SW 1271 (cell line): ENCODE results near the gene TNFSF13B.

Experiments used
- DNase-seq, 2 experiments: peaks; one replicate each; lab custom pipeline; 2025; lab: John Stamatoyannopoulos, UW

The TNFSF13B gene

DNA sequence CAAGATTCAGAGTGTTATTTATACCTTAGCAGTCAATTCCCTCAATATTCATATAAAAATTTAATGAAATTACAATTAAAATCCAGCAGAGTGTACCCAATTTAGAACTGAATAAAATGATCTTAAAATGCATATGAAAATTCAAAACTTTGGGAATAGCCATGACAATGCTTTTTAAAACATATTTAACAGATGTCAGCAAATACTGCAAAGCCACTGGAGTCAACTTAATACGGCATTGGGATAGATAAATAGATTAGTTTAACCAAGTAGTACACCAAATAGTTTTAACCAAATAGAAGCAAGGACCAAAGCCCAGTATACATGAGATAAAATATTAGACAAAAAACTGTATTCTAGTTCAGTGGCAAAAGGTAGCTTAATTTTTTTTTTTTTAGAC, 79.8 kb downstream of the TNFSF13B start:
- no peak for DNase-seq

DNA sequence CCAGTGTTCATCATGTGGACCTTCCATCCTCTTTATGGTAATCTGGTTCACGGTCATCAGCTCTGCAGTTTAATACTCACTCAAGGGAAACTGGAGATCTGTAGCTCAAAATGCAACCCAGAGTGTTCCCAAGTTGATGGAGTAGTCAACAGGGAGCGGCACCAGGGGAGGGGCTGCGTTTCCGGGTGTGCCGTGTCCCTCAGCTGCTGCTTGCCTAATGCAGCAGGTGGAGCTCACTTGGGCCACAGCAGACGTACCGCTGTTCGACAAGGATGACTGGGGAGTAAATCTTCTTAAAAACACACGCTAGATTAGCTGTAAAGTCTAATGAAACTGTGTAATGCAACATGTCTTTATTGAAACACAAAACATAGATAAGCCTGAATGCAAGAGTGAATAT, 81.1 kb downstream of the TNFSF13B start:
- no peak for DNase-seq

DNA sequence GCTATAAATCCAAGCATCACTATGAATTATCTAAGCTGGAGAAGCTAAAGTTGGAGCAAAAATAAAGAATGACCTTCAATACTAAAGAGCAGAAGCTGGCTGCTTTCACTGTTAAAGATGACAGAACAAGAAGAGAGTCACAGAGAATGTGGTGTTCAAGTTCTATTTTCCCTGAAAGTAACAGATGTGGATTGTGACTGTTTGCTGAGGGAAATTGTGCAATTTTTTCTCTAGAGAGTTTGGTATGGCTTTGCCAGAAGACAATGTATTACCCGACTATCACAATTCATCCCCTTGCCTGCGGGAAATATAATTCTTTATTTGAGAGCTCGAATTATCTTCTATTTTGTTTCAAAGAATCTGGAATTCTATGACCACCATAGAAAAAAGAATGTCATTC, 83.1 kb downstream of the TNFSF13B start:
- no peak for DNase-seq

DNA sequence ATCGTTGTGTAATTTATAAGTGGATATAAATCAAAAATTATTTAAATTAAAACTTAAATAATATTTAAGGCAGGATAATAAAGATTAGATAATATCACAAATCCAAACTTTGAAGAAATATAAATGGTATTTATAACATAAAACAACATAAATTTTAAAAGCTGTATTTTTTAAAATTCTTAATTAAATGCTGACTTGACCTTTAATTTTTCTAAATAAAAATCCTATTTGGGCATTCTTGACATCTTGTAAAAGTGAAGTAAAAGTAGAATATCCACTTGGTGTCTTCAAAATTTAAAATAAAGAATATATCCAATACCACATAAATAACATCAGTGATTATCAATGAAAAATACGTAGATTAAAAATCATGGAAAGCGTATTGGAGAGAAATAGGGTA, 87.7 kb downstream of the TNFSF13B start:
- DNase-seq = no peak
